Measurements from ENCODE around the gene DENND4B.

The DENND4B gene

GRCh38 chr1:153945795-153946621 is 510 bp downstream of the DENND4B start:
- in situ Hi-C loops (cut with HindIII; ENCODE audit: low sequenced_read_pairs): no loop called here

- in situ Hi-C loops (cut with HindIII; ENCODE audit: low sequenced_read_pairs): no loop called here
Observed at GRCh38 chr1:153945131-153945794, 1.3 kb downstream of the DENND4B start.

DNA sequence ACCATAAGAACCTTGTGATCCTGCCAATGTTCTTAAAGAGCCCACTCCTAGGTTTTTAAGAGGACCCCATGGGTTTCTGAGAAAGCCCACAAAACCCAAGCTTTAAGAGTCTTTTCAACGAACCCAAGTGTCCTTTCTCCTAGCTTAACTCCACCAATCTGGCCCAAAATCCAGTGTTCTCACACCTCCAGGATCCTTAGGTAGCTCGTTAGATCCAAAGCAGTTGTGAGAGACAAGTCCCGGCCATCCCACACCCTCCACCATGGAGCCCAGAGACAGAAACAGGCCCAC is 1.7 kb downstream of the DENND4B start:
- in situ Hi-C loops (cut with HindIII; ENCODE audit: low sequenced_read_pairs): no loop called here

DNA sequence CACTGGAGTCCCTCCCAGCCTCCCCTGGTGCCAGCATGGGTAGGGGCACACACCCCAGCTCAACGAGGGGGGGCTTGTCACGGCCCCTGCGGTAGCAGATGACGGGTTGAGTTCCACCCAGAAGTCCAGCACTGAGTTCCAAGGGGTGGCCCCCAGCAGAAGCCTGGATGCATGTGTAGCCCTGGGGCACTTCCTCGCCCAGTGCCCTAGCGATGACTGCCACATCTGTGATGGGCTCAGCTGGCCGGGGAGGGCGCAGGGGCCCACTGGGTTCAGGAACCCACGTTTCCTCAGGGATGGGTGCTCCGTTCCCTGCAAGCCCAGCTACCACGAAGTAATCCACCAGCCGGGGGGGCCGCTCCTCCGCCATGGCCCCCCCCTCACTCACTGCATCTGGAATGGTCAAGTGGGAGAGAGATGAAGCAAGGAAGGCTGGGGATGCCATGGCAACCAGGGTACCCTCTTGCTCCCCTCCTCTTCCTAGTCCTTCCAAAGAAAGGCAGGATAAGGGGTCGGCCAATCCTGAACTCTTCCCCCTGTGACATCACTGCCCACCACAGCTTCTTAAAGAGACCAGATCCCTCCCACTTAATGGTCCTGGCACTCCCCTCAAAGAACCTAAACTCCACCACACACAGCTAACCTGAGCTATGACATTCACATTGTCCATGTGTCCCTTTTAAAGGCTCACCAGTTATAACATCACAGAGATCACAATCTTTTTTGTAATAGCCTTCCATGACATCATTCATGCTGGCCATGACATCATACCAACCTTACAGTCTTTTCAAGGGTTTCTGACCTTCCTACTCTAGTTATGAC is 2.3 kb downstream of the DENND4B start:
- in situ Hi-C loops (cut with HindIII; ENCODE audit: low sequenced_read_pairs): no loop called here

GRCh38 chr1:153942766-153943549 is 3.6 kb downstream of the DENND4B start:
- in situ Hi-C loops (cut with HindIII; ENCODE audit: low sequenced_read_pairs): no loop called here

- in situ Hi-C loops (cut with HindIII; ENCODE audit: low sequenced_read_pairs): no loop called here
Observed at GRCh38 chr1:153941826-153942725, 4.4 kb downstream of the DENND4B start.

DNA sequence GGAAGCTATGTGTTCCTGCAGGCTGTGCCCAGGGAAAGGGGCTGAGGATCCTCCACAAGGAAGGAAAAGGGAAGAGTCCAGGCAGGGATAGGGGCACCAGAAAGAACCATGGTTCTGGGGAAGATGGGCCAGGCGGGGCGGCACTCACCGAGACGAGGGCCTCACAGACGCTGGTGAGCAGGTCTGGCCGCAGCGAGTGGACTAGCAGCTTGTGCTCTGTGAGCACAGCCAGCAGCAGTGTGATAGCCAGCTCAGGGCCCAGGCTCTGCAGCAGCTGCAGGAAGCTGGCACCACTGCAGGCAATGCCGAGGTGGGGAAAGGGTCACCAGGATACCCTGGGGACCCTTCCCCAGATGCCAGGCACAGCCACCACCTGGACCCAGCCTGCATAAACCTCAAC is 5.8 kb downstream of the DENND4B start:
- in situ Hi-C loops (cut with HindIII; ENCODE audit: low sequenced_read_pairs): no loop called here

- in situ Hi-C loops (cut with HindIII; ENCODE audit: low sequenced_read_pairs): no loop called here
Observed at GRCh38 chr1:153939476-153939875, 7.0 kb downstream of the DENND4B start.

GRCh38 chr1:153938996-153939395 is 7.5 kb downstream of the DENND4B start:
- in situ Hi-C loops (cut with HindIII; ENCODE audit: low sequenced_read_pairs): no loop called here

DNA sequence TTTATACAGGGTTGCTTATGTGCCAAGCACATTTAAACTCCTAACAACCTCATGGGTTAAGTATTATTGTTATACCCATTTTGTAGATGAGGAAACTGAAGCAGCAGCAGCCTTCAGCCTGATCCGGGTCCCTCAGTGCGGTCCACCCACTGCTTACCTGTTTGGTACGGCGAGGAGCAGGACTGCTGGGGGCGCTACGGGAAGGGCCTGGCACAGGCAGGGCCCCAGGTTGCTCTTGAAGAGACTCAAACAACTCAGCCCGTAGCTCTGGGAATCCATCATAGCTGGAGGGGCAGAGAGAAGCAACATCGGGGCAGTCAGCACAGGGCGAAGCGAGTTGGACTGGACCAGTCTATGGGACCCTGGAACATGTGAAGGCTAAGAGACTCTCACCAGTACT is 9.2 kb downstream of the DENND4B start:
- in situ Hi-C loops (cut with HindIII; ENCODE audit: low sequenced_read_pairs): no loop called here

DNA sequence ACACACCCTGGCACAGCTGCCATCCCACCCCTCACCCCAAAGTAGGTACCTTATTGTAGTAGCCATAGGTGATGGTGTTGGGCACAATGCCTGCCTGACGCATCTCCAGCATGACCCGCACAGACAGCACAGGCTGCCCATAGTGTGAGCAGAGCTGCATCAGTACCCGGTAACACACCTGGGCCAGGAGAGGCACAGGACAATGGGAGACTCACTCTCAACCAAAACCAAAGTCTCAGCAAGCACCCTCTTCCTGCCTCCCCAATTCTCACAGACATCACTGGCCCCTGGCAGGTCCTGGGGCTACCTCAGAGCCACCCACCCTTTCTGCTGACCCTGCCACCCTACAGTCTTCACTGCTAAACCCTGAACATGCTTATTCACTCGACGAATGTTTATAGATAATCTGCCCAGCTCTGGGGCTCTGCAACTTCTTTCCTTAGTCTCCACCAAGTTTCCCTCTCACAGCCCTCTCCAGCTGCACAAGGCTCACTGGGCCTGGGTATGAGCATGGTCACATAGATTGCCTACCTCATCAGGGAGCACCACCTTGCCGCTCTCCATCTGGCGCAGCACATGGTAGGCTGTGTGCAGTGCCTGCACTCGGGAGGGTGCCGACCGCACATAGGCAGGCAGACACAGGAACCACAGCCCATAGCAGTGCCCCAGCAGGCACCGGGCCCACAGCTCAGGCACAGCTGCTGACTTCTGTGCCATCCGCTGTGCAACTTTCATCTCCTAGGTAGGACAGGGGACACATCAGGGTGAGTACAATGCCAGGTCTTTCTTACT is 10.3 kb downstream of the DENND4B start:
- in situ Hi-C loops (cut with HindIII; ENCODE audit: low sequenced_read_pairs): no loop called here

GRCh38 chr1:153934746-153935145 is 11.8 kb downstream of the DENND4B start:
- in situ Hi-C loops (cut with HindIII; ENCODE audit: low sequenced_read_pairs): no loop called here

- in situ Hi-C loops (cut with HindIII; ENCODE audit: low sequenced_read_pairs): no loop called here
Observed at GRCh38 chr1:153933955-153934354, 12.6 kb downstream of the DENND4B start.

DNA sequence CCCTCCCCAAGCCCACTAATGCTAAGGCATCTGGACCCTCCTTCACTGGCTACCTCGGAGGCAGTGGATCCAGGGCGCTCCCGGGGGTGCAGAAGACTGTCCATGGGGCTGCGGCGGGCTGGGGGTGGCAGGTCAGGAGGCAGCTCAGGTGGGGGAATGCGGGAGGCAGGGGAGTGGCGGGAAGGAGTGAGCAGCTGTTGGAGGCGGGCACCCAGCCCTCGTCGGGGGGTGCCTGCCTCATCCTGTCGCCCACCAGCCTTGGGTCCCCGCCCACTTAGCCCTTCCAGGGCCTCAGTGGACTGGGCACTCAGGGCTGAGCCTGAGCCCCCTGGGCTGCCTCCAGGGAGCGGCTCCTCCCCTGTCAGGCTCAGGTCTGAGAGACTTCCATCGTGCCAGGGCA is 13.1 kb downstream of the DENND4B start:
- in situ Hi-C loops (cut with HindIII; ENCODE audit: low sequenced_read_pairs): no loop called here

- in situ Hi-C loops (cut with HindIII; ENCODE audit: low sequenced_read_pairs): no loop called here
Observed at GRCh38 chr1:153932156-153933131, 14.1 kb downstream of the DENND4B start.

DNA sequence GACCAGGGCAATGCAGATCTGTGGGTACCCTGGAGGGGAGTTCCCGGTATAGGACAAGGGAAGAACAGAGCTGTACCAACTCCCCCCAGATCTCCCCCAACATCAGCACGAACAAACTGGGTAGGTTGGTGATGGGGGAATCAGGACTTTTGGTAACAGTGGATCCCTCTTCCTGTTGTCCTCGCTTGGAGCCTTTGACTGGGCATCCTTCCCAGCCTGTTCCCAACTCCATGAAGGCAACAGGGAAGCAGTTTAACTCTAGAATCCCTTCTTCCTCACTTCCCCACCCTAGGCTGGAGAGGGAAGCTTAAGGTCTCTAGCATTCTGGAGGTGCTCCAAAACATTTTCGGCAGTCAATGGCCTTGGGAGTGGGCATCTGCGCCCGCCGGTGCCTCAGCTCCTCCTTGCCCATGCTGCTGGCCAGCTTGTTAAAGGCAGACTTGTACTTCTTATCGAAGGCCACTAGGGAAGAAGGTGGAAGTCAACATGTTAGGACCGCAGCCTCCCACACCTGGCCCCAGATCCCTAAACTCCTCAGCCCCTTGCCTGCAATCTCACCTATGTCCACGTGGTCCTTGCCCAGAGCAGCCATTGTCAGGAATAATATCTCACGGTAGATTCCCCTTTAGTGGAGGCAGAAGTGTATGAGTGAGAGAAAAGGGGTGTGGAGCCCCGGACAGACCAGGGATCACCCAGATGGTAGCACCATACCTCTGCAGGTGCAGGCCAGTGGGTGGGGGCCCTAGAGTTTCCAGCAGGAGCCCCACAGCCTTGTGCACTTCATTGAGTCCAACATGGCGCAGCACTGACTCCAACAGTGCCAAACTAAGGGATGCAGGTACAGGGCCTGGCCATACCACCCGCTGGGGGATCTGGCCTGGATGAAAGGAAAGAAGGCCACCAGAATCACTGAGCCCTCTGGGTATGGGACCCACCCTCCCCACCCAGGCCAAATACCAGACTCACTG is 16.3 kb downstream of the DENND4B start:
- in situ Hi-C loops (cut with HindIII; ENCODE audit: low sequenced_read_pairs): no loop called here

GRCh38 chr1:153929426-153929825 is 17.1 kb downstream of the DENND4B start:
- in situ Hi-C loops (cut with HindIII; ENCODE audit: low sequenced_read_pairs): no loop called here

Measured in DLD1 (cell line).